ENCODE measurements around the gene FADS3. TPM values are rescaled to one million over a fixed set of nuclear protein-coding genes. Genes with fewer than 3 reads are reported as not detected.

FADS3 gene
- total and polyA plus RNA-seq, 9 of the 15 experiments (the other 6 are each of a cell fraction or from before 2014, with no cell fraction given): 0.97 to 148 (median 92.7) TPM

GRCh38 chr11:61899146-61899841 is 7.9 kb upstream of the FADS3 start (continued):
- TF ChIP-seq HNRNPH1 (optimal IDR thresholded peaks at IDR 0.05; ENCODE audit: low read depth, low read length) (no peak), HNRNPK (IDR thresholded peaks at IDR 0.05; ENCODE audit: low read depth, low read length, poor library complexity, severe bottlenecking) (no peak), TFAP4 (CRISPR knock-in tag; IDR thresholded peaks at IDR 0.05; ENCODE audit: borderline replicate concordance) (peak; percentile 86), MYC (IDR thresholded peaks at IDR 0.05; ENCODE audit: low read depth, low read length) (peak; percentile 45; the same call in 1 of the 2 replicates), MYC (CRISPR knock-in tag; IDR thresholded peaks at IDR 0.05; ENCODE audit: borderline replicate concordance, low read depth) (no peak), ZNF24 (IDR thresholded peaks at IDR 0.05) (peak; percentile 38; the same call in 1 of the 2 replicates), YY1 (IDR thresholded peaks at IDR 0.05; ENCODE audit: borderline replicate concordance in 1 of 3, control insufficient read depth in 1 of 3, extremely low read depth in 1 of 3, insufficient read depth in 3 of 3, insufficient read length in 1 of 3, insufficient replicate concordance in 2 of 3, low read depth in 1 of 3, low read length in 2 of 3) (peak in 2 of 3 experiments; percentile 34 to 35), REST (IDR thresholded peaks at IDR 0.05; ENCODE audit: borderline replicate concordance) (peak; percentile 96), REST (CRISPR knock-in tag; IDR thresholded peaks at IDR 0.05; ENCODE audit: low read depth) (no peak), DPF2 (IDR thresholded peaks at IDR 0.05) (no peak), FOXJ2 (tag; IDR thresholded peaks at IDR 0.05) (no peak), SFPQ (IDR thresholded peaks at IDR 0.05; ENCODE audit: low read depth, low read length) (no peak), TEAD1 (CRISPR knock-in tag; IDR thresholded peaks at IDR 0.05) (no peak), SAFB (IDR thresholded peaks at IDR 0.05; ENCODE audit: borderline replicate concordance, low read depth, low read length) (no peak), ESRRA (IDR thresholded peaks at IDR 0.05; ENCODE audit: borderline replicate concordance, low read depth) (peak; percentile 57; the same call in 1 of the 2 replicates), POLR2G (IDR thresholded peaks at IDR 0.05; ENCODE audit: low read depth, low read length) (peak; percentile 32; the same call in 1 of the 2 replicates)

Data from K562 (cell line).